GM12892 (cell line): ENCODE results near the gene MPHOSPH9.

Experiments used
- POLR2A ChIP-seq: IDR thresholded peaks from 2 replicates; pipeline ENCODE4 v1.6.1; 2011; ENCODE audit warnings: low read depth, low read length, control low read depth
- POLR2AphosphoS5 ChIP-seq: IDR thresholded peaks from 2 replicates; pipeline ENCODE4 v1.6.1; 2011; ENCODE audit warnings: low read depth, low read length, control low read depth
- TAF1 ChIP-seq: IDR thresholded peaks from 2 replicates; pipeline ENCODE4 v1.6.1; 2011; ENCODE audit warnings: low read depth, mild to moderate bottlenecking, control low read depth, low read length, borderline replicate concordance

GRCh38 chr12:123107926-123108681 is 124.8 kb downstream of the MPHOSPH9 start:
- TF ChIP-seq TAF1 (no peak), POLR2A (no peak), POLR2AphosphoS5 (no peak)
